HTR-8/SVneo (cell line): ENCODE results near the gene DLG5.

ENCODE experiments used
- DNase-seq: peaks from one replicate; pipeline ENCODE4 v3.0.0; 2011; ENCODE audit warnings: low spot score, mixed read lengths; ENCODE audit not compliant: insufficient read length
- FAIRE-seq: peaks from 2 replicates; lab custom pipeline; 2011; peaks lifted over from hg19 to GRCh38; lab: Jason Lieb, UNC

DLG5 gene

DNA sequence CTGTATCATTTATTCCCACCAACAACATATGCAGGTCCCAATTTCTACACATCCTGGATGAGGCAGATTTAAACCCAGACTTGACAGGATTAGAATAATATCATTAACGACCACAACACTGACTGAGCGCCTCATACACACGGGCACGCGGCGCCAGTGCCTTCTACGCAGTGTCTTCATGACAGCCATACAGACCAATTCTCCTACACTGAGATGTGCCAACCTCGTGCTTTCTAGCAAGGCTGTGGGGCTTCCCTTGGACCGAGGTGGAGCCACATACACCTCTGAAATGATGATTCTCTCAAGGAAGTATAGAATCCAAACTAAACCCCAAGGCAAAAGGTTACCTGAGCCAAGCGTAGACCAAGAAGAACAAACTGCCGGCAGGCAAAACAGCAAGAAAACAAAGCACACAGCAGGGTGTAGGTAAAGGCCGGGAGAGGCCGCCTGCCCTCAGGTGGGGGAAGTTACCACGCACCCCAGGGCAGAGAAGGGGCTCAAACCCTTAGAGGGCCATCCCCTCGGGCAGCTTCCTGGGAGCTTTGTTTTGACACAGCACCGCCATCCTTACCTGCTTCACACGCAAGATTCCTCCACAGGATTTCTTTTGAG, 75.8 kb downstream of the DLG5 start:
- FAIRE-seq = no peak
- no peak for DNase-seq

GRCh38 chr10:77849039-77849664, 77.4 kb downstream of the DLG5 start:
- DNase-seq = no peak
- FAIRE-seq = no peak

DNA sequence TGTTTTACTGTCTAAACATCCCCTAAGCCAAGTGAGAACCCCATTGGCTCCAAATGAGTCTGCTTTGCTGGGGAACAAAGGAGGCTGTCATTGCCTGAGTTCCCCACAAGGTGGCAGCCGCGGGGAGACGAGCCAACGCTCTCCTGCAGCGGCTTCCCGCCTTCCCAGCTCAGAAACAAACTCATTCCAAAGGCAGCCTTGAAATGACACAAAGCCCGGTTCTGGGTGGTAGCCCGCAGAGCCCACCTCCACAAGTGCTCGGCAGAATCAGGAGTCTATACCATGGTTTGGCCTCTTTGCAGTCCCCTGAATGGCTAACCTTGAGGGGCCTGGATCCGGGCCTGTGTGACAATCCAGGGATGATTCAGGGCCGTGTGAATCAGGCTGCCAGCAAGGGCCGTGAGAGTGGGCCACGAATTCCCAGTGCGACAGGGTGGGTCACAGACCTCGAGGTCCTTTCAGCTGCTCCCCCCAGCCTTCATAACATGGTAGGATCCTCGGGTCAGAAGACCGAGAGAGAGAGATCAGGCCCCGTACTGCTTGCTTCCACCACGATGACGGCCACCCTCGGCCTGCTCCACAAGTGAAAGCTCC, 79.7 kb downstream of the DLG5 start:
- DNase-seq (peak; percentile 78), FAIRE-seq (no peak)

DNA sequence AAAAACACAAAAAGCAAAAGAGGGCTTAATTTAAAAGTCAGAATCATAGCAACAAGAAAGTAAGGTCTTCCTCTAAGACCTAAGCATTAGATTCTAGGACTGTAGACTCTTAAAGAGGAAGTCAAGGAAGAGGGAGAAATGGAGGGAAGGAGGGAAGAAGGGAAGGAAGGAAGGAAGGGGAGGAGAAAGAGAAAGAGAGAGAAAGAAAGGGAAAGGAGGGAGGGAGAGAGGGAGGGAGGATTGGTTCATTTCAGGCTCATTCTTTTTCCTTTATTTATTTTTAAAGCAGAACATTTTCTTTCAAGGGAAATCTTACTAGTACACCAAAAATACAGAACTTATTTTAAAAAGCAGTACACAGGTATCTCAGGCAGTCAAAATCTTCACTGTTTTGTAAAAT, 81.1 kb downstream of the DLG5 start:
- no peak for FAIRE-seq
- no peak for DNase-seq

DNA sequence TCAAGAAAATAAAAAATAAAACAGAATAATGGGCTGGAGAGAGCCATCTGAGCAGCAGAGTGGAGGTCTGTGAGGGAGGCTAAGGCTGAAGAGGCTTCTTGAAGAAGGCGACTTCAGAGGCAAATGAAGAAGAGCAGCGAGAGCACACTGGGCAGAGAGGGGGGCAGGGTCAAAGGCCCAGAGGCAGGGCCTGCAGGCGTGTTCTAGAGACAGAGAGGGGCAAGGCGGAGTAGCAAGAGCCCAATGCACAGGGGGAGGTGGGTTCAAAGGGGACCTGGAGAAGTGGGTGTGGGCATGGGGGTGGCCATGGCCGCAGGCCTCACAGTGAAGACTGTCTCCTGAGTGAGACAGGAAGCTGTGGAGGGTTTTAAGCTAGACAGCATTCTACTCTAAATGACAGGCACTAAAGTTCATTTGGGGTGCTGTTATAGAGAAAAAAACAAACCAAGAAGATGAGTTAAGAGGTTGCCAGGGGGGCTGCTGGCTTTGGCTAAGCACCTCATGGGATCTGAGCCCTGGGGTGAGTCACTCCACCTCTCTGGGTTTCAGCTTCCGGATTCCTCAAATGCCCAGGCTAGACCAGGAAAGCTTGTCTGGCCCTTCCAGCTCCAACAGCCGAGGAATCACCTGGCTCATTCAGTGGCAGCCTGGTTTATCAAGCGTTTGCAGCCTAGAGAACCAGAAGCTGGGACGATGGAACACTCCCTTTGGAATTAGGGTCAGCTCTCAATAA, 81.7 kb downstream of the DLG5 start:
- FAIRE-seq = no peak
- peak; percentile 90 for DNase-seq

DNA sequence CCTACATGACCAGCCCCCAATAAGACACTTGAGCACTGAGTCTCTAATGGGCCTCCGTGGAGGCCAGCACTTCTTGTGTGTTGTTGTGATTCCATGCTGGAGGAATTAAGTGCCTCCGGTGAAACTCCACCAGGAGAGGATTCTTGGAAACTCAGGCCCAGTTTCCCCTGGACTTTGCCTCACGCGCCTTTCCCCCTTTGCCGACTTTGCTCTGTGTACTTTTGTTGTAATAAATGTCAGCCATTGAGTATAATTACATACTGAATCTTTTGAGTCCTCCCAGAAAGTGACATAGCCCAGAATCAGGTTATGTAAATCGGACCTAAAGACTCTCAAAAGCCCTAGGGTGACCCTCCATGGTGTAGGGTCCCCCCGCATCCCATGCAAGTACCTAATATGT, 82.4 kb downstream of the DLG5 start:
- DNase-seq (no peak), FAIRE-seq (no peak)

GRCh38 chr10:77843264-77843663, 83.3 kb downstream of the DLG5 start:
- no peak for FAIRE-seq
- no peak for DNase-seq

DNA sequence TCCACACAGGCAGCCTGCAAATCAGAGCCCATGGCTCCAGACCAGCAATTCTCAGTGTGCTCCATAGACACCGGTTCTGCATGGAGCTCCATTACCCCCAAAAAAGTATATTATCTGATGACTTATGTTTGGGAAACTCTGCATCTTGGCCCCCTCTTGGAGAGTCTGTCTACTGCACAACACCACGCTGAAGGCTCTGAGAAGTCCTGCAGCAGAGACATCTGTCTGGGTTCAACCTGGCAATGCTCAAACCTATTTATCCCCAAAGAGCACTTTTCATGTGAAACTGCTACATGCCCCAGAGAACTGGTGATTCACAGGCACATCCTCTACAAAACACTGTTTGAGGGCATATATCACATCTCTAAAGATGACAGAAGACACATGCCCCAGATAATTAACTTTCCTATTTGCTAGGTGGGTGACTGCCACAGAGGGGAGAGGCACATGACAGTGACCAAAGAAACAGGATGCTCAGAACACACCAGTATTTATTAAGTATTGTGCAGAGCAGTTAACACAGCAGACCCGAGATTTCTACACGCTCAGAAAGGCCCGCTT, 83.8 kb downstream of the DLG5 start:
- FAIRE-seq = no peak
- no peak for DNase-seq

- FAIRE-seq = no peak
- DNase-seq = no peak
Measured at GRCh38 chr10:77841711-77842375, 84.7 kb downstream of the DLG5 start.

GRCh38 chr10:77840636-77841035, 85.9 kb downstream of the DLG5 start:
- no peak for DNase-seq
- no peak for FAIRE-seq

- no peak for FAIRE-seq
- no peak for DNase-seq
Measured at GRCh38 chr10:77837925-77838595, 88.5 kb downstream of the DLG5 start.

DNA sequence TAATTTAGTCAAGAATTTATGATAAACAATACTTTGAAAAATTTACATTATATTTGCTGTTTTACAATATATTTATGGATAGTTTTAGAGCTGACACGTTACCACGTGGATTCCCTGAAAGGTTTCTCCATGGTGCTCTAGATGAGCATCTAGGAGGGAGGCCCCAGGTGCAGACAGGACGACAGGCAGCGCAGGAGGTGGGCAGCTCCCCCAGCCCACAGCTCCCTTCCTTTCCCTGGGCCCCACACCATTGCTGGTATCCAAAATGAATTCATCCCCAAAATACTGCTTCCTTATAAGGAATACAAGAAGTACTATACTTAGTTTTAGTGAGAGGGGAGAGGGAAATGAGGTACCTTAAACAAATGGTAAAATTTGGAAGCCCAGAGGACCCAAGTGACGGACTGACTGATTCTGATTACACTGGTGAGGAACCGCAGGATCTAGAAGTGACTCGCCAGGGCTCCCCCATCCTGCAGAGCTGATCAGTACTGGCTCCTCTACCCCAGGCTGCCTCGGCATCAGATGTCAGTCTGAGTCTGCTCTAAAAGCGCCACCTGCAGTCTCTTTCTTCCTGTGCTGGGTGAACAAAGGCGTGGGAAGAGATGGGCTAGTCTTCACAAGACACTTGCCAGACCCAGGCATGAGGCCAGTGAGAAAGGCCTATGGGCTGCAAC, 89.2 kb downstream of the DLG5 start:
- FAIRE-seq (no peak), DNase-seq (peak; percentile 38)

DNA sequence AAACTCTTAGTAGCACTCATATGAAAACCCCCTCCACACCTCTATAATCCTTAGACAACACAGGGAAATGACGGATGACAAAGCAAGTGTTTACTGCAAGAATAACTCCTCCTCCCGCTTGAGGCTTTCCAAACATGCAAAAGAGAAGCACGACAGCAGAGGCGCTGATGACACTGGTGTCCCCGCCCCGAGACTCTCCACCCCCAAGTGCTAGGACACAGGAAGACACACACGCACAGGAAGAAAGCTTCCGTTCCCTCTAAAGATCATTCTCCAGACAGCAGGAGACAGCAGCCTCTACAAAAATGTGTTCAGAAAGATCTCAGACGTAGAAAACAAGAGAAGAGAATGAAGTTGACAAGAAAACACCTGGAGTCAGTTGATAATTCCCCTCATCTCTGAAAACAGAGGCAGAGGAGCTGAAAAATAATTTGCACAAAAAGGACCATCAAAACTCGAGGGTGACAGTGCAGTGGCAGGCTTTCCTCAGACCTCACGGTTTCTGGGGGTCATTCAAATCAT, 90.2 kb downstream of the DLG5 start:
- FAIRE-seq (no peak), DNase-seq (no peak)

DNA sequence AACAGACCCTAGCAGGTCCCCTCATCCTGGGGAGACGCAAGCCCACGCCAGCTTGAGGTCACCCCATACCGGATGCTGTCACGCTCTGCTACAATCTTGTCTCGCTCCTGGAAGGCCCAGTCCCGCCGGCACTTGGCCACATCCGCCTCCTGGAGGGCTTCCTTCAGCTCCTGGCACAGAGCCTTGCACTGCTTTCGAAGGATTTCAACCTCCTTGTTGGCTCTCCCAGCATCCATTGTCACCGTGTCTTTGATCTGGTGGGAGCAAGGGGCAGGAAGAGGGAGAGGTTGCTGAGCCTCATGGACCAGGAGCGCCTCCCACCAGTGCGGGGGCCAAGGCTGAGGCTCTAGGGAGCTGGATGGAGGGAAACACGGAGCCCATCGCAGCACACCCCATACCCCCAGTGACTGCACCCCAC, 90.9 kb downstream of the DLG5 start:
- no peak for DNase-seq
- no peak for FAIRE-seq

- DNase-seq = no peak
- no peak for FAIRE-seq
Measured at GRCh38 chr10:77834943-77835668, 91.4 kb downstream of the DLG5 start.

- DNase-seq (no peak), FAIRE-seq (no peak)
Measured at GRCh38 chr10:77834540-77834939, 92.0 kb downstream of the DLG5 start.

DNA sequence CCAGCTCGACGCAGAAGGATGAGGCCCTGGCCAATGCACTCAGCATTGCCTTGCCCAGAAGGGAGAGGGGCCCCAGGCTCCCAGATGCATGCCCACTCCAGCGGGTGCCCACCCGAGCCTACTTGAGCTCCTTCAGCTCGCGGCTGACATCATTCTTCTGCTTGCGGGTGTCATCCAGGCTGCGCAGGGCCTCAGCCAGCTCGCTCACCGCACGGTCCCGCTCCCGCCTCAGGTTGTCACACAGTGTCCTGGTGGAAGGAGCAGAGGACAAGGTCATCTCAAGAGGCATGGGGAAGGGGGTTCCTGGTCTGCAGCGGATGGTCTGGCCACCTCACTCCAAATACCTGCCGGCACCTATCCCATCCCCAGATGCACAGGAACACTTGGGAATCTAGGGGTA, 92.8 kb downstream of the DLG5 start:
- DNase-seq (no peak), FAIRE-seq (no peak)

- DNase-seq (no peak), FAIRE-seq (no peak)
Measured at GRCh38 chr10:77833225-77833624, 93.3 kb downstream of the DLG5 start.
